Esophagus (tissue), 2 donors: ENCODE measurements around the gene SNX15. TPM values are rescaled to one million over a fixed set of nuclear protein-coding genes. Genes with fewer than 3 reads are reported as not detected.

Experiments
- H3K27ac ChIP-seq, 2 donors: one replicate each; pipeline ENCODE4 v1.5.1; 2013; ENCODE audit warnings: low read depth in 2 of 2, mild to moderate bottlenecking in 2 of 2, inconsistent platforms in 1 of 2, low read length in 1 of 2, moderate library complexity in 1 of 2
- H3K27me3 ChIP-seq, 2 donors: one replicate each; pipeline ENCODE4 v1.6.1; 2013; ENCODE audit warnings: low read length in 2 of 2, control low read depth in 1 of 2, mild to moderate bottlenecking in 1 of 2; ENCODE audit not compliant: insufficient read depth in 2 of 2, control insufficient read depth in 1 of 2
- H3K36me3 ChIP-seq, 2 donors: one replicate each; pipeline ENCODE4 v1.6.1; 2013; ENCODE audit warnings: low read length in 1 of 2; ENCODE audit not compliant: control insufficient read depth in 2 of 2, insufficient read depth in 2 of 2
- H3K4me1 ChIP-seq, 2 donors: one replicate each; pipeline ENCODE4 v1.6.1; 2013; ENCODE audit warnings: low read length in 1 of 2; ENCODE audit not compliant: control insufficient read depth in 2 of 2, insufficient read depth in 2 of 2
- H3K4me3 ChIP-seq, 2 donors: one replicate each; pipeline ENCODE4 v1.5.1; 2013; ENCODE audit warnings: low read length in 2 of 2, mild to moderate bottlenecking in 2 of 2, low read depth in 1 of 2, moderate library complexity in 1 of 2
- H3K9me3 ChIP-seq, 2 donors: one replicate each; pipeline ENCODE4 v1.6.1; 2013; ENCODE audit warnings: mild to moderate bottlenecking in 2 of 2, low read depth in 1 of 2, low read length in 1 of 2, moderate library complexity in 1 of 2; ENCODE audit not compliant: control insufficient read depth in 2 of 2, insufficient read depth in 1 of 2
- WGBS, 2 donors: extraction: QIAGEN DNeasy Blood & Tissue Kit; methylation state at CpG; one replicate each; pipeline ENCODE4 v1.1.7; 2013; 5-methylcytosine and 5-hydroxymethylcytosine counted together
- polyA plus RNA-seq, 2 donors: library from polyadenylated mRNA; stranded (reverse); fragments of 200-250 nt; gene quantifications; one replicate each; pipeline ENCODE4 v1.2.3, GENCODE V29; 2013
- donor health status: healthy with polysubstance abuse.
- donor health status: Bipolar disorder and iron deficiency.

Gene SNX15
- polyA plus RNA-seq, 2 donors = 14.7 to 15.6 TPM

DNA sequence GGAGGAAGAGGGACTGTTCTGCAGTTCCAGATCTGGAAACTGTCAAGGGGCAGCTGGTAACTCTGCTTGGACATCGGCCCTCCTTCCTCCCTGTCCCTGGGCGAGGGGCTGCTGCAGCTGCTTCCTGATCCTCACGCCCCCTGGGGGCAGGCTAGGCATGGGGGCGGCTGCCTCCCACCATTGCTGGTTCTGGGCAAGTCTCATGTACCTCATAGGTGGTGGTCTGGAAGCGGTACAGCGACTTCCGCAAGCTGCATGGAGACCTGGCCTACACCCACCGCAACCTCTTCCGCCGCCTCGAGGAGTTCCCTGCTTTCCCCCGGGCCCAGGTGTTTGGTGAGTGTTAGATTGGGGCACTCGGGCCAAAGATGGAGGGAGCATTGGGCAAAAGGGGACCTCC is 5.0 kb downstream of the SNX15 start:
- H3K4me3 ChIP-seq = no peak overlapping the region
- no peaks in the 10 kb centered on the region for H3K9me3 ChIP-seq
- no peak overlapping the region for H3K27ac ChIP-seq
- no peaks in the 10 kb centered on the region for H3K27me3 ChIP-seq
- peaks cover 14 to 26% of the 10 kb centered on the region in 2 donors for H3K36me3 ChIP-seq
- H3K4me1 ChIP-seq = no peaks in the 10 kb centered on the region
- WGBS, 2 donors = 82 to 86% methylated on average over 13 of the region's 13 CpGs

DNA sequence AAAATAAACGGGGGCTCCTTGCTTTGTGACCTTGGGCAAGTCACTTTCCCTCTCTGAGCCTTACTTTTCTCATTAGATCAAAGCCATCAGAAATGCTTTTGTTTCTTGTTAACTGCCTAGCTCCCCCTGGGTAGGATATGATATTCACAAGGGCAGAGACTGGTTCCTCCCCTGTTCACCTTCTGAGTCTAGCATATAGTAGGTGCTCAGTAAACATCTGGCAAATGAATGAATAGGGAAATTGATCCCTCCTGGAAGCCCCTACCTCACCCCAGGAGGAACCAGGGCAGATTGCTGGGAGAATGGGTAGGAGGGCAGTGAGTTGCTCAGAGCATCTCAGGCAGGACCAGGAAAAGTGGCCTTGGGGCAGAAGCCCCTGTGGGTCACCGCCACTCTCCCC is 7.2 kb downstream of the SNX15 start:
- Histone ChIP-seq H3K27ac (no peak overlapping the region), H3K9me3 (no peaks in the 10 kb centered on the region), H3K4me1 (no peaks in the 10 kb centered on the region), H3K27me3 (no peaks in the 10 kb centered on the region), H3K4me3 (no peak overlapping the region), H3K36me3 (peaks cover 14 to 37% of the 10 kb centered on the region in 2 donors)
- 84 to 91% methylated on average over 2 of the region's 2 CpGs for WGBS, 2 donors

DNA sequence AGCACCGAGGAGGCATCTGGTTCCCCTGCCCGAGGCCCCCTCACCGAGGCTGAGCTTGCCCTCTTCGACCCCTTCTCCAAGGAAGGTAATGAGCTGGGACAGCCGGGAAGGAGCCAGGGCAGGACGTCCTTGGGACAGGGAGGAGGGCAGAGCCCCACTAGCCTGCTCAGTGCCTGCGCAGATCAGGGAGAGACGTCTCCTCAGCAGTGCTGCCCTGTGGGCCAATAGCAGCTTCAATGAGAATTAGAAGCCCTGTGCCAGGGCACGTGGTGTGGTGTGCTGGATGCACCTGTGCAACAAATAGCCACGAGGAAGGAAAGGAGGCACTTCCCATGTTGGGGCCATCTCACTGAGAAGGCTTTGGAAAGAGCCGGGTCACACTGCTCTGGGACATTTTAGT is 8.3 kb downstream of the SNX15 start:
- WGBS, 2 donors = 82 to 86% methylated on average over 11 of the region's 11 CpGs
- H3K36me3 ChIP-seq = peaks cover 14 to 40% of the 10 kb centered on the region in 2 donors
- H3K27me3 ChIP-seq = no peaks in the 10 kb centered on the region
- H3K27ac ChIP-seq = no peak overlapping the region
- H3K4me3 ChIP-seq = no peak overlapping the region
- H3K4me1 ChIP-seq = no peaks in the 10 kb centered on the region
- H3K9me3 ChIP-seq = no peaks in the 10 kb centered on the region

DNA sequence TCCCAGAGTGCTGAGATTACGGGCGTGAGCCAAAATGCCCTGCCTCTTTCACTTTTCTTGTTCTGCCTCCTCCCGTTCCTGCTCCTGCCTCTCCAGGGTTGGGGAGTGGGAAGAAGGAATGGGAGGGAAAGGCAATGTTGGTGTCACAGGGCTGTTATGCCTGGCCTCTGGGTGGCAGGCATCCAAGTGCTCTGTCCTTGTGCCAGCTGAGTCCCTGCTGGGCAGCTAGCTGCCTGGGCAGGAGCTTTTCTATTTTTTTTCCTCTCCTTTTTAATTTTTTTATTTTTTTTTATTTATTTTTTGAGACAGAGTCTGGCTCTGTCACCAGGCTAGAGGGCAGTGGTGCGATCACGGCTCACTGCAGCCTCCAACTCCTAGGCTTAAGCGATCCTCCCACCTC is 9.7 kb downstream of the SNX15 start:
- 65 to 77% methylated on average over 6 of the region's 6 CpGs for WGBS, 2 donors
- Histone ChIP-seq H3K27me3 (no peaks in the 10 kb centered on the region), H3K27ac (no peak overlapping the region), H3K36me3 (peaks cover 14 to 38% of the 10 kb centered on the region in 2 donors), H3K9me3 (no peaks in the 10 kb centered on the region), H3K4me3 (no peak overlapping the region), H3K4me1 (no peaks in the 10 kb centered on the region)

DNA sequence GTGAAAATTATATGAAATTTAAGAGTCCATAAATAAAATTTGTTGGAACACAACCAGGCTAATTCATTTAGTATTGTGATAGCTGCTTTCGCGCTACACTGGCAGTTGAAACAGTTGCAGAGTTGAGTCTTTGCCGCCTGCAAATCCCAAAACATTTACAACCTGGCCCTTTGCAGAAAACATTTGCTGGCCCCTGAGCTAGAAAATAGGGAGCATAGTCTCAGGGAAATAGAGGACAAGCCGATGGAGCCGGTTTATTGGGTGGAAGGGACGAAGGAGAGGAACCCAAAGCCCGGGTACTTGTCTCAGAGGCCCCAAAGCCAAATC is 13.2 kb downstream of the SNX15 start:
- Histone ChIP-seq H3K27ac (peak overlapping the region; percentile 97 to 99), H3K9me3 (no peaks in the 10 kb centered on the region), H3K4me1 (peaks cover 0 to 1% of the 10 kb centered on the region in 2 donors), H3K36me3 (peaks cover 5 to 33% of the 10 kb centered on the region in 2 donors), H3K4me3 (peak overlapping the region; percentile 69 to 76), H3K27me3 (no peaks in the 10 kb centered on the region)
- WGBS, 2 donors = 14 to 15% methylated on average over 7 of the region's 7 CpGs

DNA sequence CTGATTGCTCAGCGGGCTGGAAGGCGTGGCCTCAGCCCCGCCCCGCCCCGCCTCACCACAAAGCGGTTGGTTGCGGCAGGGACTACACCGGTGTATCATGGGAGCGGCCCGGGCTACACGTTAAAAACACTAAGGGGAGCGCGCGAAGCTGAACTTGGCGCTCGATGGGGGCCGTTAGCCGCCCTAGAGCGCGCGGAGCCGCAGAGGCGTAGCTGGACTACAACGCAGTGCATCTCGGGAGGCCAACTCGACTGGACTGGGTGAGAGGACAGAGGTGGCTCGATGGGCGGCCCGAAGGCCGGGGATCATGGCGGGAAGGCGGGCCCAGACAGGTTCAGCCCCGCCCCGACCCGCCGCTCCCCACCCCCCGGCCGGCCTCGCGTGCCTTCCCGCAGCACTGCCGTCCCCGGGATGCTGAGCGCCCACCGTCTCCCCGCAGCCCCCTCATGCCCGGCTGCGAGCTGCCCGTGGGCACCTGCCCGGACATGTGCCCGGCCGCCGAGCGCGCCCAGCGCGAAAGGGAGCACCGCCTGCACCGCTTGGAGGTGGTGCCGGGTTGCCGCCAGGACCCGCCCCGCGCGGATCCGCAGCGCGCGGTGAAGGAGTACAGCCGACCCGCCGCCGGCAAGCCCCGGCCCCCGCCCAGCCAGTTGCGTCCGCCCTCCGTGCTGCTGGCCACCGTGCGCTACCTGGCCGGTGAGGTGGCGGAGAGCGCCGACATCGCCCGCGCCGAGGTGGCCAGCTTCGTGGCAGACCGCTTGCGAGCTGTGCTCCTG is 13.8 kb downstream of the SNX15 start, which contains the start of gene SAC3D1:
SAC3D1 (plus strand) TSS at position 364 of the 776 bp plus-strand sequence; CDS start at position 447, 83 bp downstream.
- Histone ChIP-seq H3K27me3 (no peaks in the 10 kb centered on the region), H3K27ac (peak within 1 kb of the TSS; percentile 97 to 99)
- 0 to 1% methylated on average over 54 to 91 of the region's 91 CpGs for WGBS, 2 donors

DNA sequence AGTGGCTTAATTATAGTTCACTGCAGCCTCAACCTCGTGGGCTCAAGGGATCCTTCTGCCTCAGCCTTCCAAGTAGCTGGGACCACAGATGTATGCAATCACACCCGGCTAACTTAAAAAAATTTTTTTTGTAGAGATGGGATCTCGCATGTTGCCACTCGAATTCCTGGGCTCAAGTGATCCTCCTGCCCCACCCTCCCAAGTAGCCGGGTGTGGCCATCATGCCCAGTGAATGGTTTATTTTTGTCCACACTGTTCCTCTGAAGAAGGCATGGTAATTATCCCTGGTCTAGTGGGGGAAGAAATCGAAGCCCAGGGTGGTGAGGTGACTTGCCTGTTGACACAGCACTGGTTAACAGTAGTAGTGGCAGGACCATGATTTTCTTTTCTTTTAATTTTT is 15.7 kb downstream of the SNX15 start:
- H3K9me3 ChIP-seq = no peaks in the 10 kb centered on the region
- WGBS, 2 donors = 65 to 73% methylated on average over 6 of the region's 6 CpGs
- H3K4me1 ChIP-seq = peaks cover 0 to 2% of the 10 kb centered on the region in 2 donors
- peaks cover 0 to 19% of the 10 kb centered on the region in 2 donors for H3K36me3 ChIP-seq
- no peak overlapping the region for H3K4me3 ChIP-seq
- H3K27ac ChIP-seq = no peak overlapping the region
- H3K27me3 ChIP-seq = no peaks in the 10 kb centered on the region

More for the DNA sequence above, 13.8 kb downstream of the SNX15 start, which contains the start of gene SAC3D1:
- Histone ChIP-seq H3K9me3 (no peaks in the 10 kb centered on the region), H3K4me1 (peaks cover 0 to 1% of the 10 kb centered on the region in 2 donors), H3K4me3 (peak within 1 kb of the TSS; percentile 69 to 76), H3K36me3 (peaks cover 0 to 30% of the 10 kb centered on the region in 2 donors)

DNA sequence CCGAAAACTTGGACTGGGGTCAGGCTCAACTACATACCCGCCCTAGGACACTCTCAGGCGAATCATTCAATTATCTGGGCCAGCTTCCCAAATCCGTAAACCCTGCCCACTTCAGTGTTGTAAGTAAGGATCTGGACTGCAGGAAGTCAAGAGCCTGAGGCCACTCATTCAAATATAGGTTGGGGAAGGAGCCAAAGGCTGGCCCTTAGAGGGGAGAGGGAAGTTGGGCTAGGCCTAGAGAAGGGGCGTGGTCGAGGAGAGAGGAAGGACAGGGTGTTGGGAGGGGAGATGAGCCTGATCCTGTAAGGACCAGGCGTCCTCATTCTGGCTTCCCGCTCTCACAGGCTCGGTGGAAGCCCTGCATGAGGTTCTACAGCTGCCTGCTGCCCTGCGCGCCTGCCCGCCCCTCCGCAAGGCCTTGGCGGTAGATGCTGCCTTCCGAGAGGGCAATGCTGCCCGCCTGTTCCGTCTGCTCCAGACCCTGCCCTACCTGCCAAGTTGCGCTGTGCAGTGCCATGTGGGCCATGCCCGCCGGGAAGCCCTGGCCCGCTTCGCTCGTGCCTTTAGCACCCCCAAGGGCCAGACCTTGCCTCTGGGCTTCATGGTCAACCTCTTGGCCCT is 16.8 kb downstream of the SNX15 start:
- no peaks in the 10 kb centered on the region for H3K27me3 ChIP-seq
- no peaks in the 10 kb centered on the region for H3K9me3 ChIP-seq
- 84 to 85% methylated on average over 23 of the region's 23 CpGs for WGBS, 2 donors
- H3K27ac ChIP-seq = no peak overlapping the region
- peaks cover 0 to 5% of the 10 kb centered on the region in 2 donors for H3K4me1 ChIP-seq
- peaks cover 0 to 14% of the 10 kb centered on the region in 2 donors for H3K36me3 ChIP-seq
- no peak overlapping the region for H3K4me3 ChIP-seq

DNA sequence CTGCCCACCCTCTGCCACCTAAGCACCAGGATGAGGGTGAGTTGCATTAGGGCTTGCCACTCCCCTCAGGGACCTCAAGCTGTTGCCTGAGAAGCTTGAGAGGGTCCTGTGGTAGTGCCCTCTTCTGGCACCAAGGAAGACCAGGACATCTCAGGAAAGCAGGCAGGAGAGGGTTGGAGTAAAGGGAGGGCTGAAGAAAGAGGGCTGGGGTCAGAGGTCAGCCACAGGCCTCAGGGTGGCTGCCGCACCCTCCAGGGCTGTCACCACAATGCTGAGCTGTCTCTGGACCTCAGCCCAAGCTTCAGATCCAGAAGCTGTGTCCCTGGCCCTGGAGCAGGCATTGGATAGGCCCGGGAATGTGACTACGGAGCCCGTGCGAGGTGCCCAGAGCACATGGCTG is 17.8 kb downstream of the SNX15 start:
- Histone ChIP-seq H3K4me3 (no peak overlapping the region), H3K27ac (no peak overlapping the region), H3K9me3 (no peaks in the 10 kb centered on the region), H3K36me3 (peaks cover 0 to 11% of the 10 kb centered on the region in 2 donors), H3K4me1 (peaks cover 0 to 5% of the 10 kb centered on the region in 2 donors), H3K27me3 (no peaks in the 10 kb centered on the region)
- 89 to 93% methylated on average over 5 of the region's 5 CpGs for WGBS, 2 donors
